ENCODE measurements around the gene SLC22A4.

SLC22A4 gene

DNA sequence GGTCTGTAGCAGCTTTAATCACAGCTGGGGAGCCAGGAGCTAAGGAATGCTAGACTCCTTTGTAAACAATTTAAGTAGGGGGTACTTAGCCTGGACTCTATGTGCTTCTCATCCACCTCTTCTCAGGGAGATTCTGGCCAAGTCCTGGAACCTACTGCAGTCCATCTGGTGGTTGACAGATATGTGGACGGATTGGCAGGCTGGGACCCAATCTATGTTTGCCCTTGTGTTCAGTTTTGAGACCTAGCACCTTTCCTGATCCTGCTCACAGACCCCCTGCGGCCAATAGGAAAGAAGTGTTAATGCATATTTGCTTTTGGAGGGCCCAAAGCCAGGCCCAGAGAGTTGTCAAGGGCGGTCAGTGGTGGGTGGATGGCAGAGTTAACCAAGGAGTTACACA is 81.8 kb downstream of the SLC22A4 start:
- Histone ChIP-seq H2AFZ (ENCODE audit: low read length) (no peak overlapping the region), H3K79me2 (ENCODE audit: low read length) (no peaks in the 10 kb centered on the region), H3K9me2 (replicated peaks; ENCODE audit: insufficient read depth, low read length) (no peaks in the 10 kb centered on the region), H3K9ac (ENCODE audit: low read length) (no peak overlapping the region), H3F3A (ENCODE audit: insufficient read depth, low read length) (no peaks in the 10 kb centered on the region), H3K4me2 (ENCODE audit: low read depth, low read length) (no peak overlapping the region), H3K27ac (ENCODE audit: low read length) (no peak overlapping the region), H3K27me3 (replicated peaks; ENCODE audit: insufficient read depth, low read length) (no peaks in the 10 kb centered on the region), H3K4me1 (ENCODE audit: low read length) (no peaks in the 10 kb centered on the region), H3K36me3 (replicated peaks; ENCODE audit: insufficient read depth, low read length) (no peaks in the 10 kb centered on the region), H4K20me1 (ENCODE audit: insufficient read depth, low read length) (no peaks in the 10 kb centered on the region), H3K4me3 (ENCODE audit: low read length) (no peak overlapping the region), H3K9me3 (replicated peaks; ENCODE audit: insufficient read depth, low read length) (no peaks in the 10 kb centered on the region)
- no peak for DNase-seq
- no peak for TF ChIP-seq EZH2phosphoT487 (IDR thresholded peaks at IDR 0.05; ENCODE audit: low read length)
- TF ChIP-seq EZH2 (optimal IDR thresholded peaks at IDR 0.05; ENCODE audit: low read depth, low read length) = no peak
- TF ChIP-seq, protein P1, sequence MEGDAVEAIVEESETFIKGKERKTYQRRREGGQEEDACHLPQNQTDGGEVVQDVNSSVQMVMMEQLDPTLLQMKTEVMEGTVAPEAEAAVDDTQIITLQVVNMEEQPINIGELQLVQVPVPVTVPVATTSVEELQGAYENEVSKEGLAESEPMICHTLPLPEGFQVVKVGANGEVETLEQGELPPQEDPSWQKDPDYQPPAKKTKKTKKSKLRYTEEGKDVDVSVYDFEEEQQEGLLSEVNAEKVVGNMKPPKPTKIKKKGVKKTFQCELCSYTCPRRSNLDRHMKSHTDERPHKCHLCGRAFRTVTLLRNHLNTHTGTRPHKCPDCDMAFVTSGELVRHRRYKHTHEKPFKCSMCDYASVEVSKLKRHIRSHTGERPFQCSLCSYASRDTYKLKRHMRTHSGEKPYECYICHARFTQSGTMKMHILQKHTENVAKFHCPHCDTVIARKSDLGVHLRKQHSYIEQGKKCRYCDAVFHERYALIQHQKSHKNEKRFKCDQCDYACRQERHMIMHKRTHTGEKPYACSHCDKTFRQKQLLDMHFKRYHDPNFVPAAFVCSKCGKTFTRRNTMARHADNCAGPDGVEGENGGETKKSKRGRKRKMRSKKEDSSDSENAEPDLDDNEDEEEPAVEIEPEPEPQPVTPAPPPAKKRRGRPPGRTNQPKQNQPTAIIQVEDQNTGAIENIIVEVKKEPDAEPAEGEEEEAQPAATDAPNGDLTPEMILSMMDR (IDR thresholded peaks at IDR 0.05; ENCODE audit: low read length) = no peak

DNA sequence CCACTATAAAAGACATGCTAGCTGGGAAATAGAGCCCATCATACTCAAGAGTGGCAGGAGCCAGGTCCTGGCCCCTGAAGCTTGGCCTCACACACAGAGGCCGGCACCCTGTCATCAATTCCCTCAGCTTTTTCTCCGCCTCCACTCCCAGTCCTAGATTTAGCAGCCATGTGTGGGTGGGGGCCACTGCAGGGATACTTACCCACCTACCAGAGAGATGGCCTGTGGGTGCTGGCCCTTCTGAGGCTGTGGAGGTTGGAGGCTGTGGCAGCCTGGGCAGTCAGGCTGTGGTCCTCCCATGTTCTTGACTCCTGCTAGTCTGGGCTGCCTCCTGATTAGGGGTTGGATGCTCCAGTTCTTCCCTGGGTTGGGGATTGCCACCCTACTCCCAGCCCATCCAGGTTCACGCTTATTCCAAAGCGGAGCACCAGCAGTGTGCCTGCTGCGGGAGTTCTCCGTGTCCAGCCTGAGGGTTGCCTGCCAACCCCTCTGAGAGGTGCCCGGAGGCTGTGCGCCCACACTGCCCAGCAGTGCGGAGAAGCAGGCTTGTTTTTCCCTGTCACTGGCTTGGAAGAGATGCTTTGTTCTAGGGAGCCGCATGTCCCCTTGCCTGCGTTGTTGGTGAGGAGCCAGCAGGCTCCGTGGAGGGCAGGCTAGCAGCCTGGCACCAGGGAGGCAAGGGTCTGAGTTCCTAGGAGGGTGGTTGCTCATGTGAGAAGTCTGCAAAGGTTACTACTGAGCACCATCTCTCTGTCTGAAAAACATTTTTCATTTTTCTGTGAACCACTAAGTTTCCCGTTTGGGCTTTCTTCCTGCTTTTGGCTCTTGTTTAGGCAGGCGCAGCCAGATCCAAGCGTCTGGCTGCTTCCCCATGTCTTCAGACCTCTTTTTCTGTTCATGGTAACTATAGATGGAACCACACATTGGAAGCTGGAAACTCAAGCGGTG is 82.8 kb downstream of the SLC22A4 start:
- Histone ChIP-seq H3K79me2 (ENCODE audit: low read length) (no peaks in the 10 kb centered on the region), H3K9me2 (replicated peaks; ENCODE audit: insufficient read depth, low read length) (no peaks in the 10 kb centered on the region), H3F3A (ENCODE audit: insufficient read depth, low read length) (no peaks in the 10 kb centered on the region), H4K20me1 (ENCODE audit: insufficient read depth, low read length) (no peaks in the 10 kb centered on the region), H3K4me3 (ENCODE audit: low read length) (no peak overlapping the region), H3K27ac (ENCODE audit: low read length) (no peak overlapping the region), H3K27me3 (replicated peaks; ENCODE audit: insufficient read depth, low read length) (no peaks in the 10 kb centered on the region), H3K4me2 (ENCODE audit: low read depth, low read length) (no peak overlapping the region), H2AFZ (ENCODE audit: low read length) (no peak overlapping the region), H3K9me3 (replicated peaks; ENCODE audit: insufficient read depth, low read length) (no peaks in the 10 kb centered on the region), H3K9ac (ENCODE audit: low read length) (no peak overlapping the region), H3K4me1 (ENCODE audit: low read length) (no peaks in the 10 kb centered on the region), H3K36me3 (replicated peaks; ENCODE audit: insufficient read depth, low read length) (no peaks in the 10 kb centered on the region)
- no peak for DNase-seq
- TF ChIP-seq EZH2 (optimal IDR thresholded peaks at IDR 0.05; ENCODE audit: low read depth, low read length) = no peak
- TF ChIP-seq, protein P1 (IDR thresholded peaks at IDR 0.05; ENCODE audit: low read length) = no peak
- no peak for TF ChIP-seq EZH2phosphoT487 (IDR thresholded peaks at IDR 0.05; ENCODE audit: low read length)

DNA sequence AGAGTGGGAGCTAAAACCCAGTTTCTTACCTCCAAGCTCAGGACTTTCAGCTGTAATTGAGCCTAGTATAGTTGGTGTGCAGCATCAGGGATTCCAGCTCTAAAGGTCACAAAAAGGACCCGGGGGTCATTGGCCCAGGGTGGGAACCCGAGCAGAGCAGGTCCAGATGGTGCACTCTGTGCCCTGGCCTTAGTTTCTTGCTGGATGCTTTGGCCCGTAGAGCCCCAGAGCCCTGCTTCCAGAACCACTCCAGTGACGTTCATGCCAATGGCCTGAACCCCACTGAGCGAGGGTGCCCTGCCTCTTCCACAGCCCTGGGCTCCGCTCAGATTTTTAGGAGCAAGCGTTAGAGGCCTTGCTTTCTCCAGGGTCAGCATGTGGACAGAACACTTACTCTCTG is 83.5 kb downstream of the SLC22A4 start:
- no peaks in the 10 kb centered on the region for H3K27me3 ChIP-seq (replicated peaks; ENCODE audit: insufficient read depth, low read length)
- no peaks in the 10 kb centered on the region for H3K9me3 ChIP-seq (replicated peaks; ENCODE audit: insufficient read depth, low read length)
- no peak overlapping the region for H3K4me2 ChIP-seq (ENCODE audit: low read depth, low read length)
- H3K4me1 ChIP-seq (ENCODE audit: low read length) = no peaks in the 10 kb centered on the region
- TF ChIP-seq, protein P1 (IDR thresholded peaks at IDR 0.05; ENCODE audit: low read length) = no peak
- no peak for TF ChIP-seq EZH2phosphoT487 (IDR thresholded peaks at IDR 0.05; ENCODE audit: low read length)
- no peak for TF ChIP-seq EZH2 (optimal IDR thresholded peaks at IDR 0.05; ENCODE audit: low read depth, low read length)
- H3K9ac ChIP-seq (ENCODE audit: low read length) = no peak overlapping the region
- H3K4me3 ChIP-seq (ENCODE audit: low read length) = no peak overlapping the region
- H3K79me2 ChIP-seq (ENCODE audit: low read length) = no peaks in the 10 kb centered on the region
- H3F3A ChIP-seq (ENCODE audit: insufficient read depth, low read length) = no peaks in the 10 kb centered on the region
- H4K20me1 ChIP-seq (ENCODE audit: insufficient read depth, low read length) = no peaks in the 10 kb centered on the region
- no peak overlapping the region for H3K27ac ChIP-seq (ENCODE audit: low read length)
- H3K36me3 ChIP-seq (replicated peaks; ENCODE audit: insufficient read depth, low read length) = no peaks in the 10 kb centered on the region
- DNase-seq = no peak
- H3K9me2 ChIP-seq (replicated peaks; ENCODE audit: insufficient read depth, low read length) = no peaks in the 10 kb centered on the region
- no peak overlapping the region for H2AFZ ChIP-seq (ENCODE audit: low read length)

Measured in MM.1S (cell line).